GM18873 (cell line): ENCODE results near the gene PI4K2A.
A peak's percentile ranks its signal among the peaks of the same experiment; 100 is the strongest.

Experiments
- ATAC-seq: cut with Tn5 transposase; IDR thresholded peaks from one replicate; pipeline ENCODE4 v1.9.1; 2021; ENCODE audit warnings: mild to moderate bottlenecking, moderate library complexity, moderate number of reproducible peaks; ENCODE audit not compliant: unreplicated experiment, low FRiP score

PI4K2A gene

GRCh38 chr10:97640174-97640867, at the start of gene PI4K2A:
Gene PI4K2A, plus strand, starts transcription at chr10:97640671. Its CDS starts 72 bp downstream, at chr10:97640743.
- ATAC-seq, result peak; percentile 96

DNA sequence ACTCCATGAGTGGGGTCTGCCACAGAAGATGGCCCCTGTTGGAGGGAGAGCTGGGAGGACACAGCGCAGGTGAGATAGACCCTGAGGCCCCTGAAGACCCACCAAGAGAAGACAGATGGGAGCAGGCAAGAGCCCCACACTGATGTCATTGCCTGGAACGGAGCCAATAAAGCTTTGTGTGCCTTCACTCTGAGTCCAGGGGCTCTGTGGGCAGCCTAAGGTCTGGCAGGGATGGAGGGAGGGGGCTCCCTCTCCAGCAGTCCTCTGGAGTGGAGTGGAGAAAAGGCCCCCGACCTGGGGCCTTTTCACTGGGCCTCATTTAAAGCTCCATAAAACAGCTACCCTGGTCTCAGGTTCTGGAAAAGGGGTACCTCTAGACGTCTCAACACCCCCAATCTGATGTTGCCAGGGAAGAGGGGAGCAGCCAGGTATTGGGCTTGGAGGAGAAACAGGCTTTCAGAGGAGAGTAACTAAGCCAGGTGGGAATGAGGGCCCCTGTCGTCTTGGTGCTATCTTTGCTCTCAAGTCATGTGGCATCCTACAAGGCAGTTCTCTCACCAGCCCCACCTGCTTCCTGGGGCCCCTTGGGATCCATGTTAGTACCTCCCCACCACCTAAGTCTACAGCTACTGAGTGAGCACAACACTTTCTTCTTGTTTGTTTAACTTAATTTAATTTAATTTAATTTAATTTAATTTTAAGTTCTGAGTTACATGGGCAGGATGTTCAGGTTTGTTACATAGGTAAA, 49.5 kb upstream of the PI4K2A start:
- ATAC-seq, result no peak

GRCh38 chr10:97593421-97593820, 47.0 kb upstream of the PI4K2A start:
- no peak for ATAC-seq

- no peak for ATAC-seq
These were observed 44.1 kb upstream of the PI4K2A start for GRCh38 chr10:97596101-97597082.

DNA sequence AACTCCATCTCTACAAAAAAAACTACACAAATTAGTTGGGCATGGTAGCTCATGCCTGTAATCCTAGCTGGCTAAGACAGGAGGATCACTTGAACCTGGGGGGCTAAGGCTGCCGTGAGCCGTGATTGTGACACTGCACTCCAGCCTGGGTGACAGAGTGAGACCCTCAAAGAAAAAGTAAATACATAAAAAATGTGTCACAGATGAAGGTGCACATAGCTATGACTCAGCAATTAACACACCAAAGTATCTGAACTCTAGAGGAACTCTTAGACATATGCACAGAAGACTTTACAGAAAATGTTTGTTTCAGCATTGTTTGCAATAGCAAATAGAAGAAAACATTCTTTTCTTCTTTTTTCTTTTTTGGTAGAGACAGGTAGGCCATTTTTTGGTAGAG, 42.7 kb upstream of the PI4K2A start:
- ATAC-seq, result no peak

- ATAC-seq, result no peak
These were observed 41.8 kb upstream of the PI4K2A start for GRCh38 chr10:97598407-97599271.

- ATAC-seq, result no peak
These were observed 41.2 kb upstream of the PI4K2A start for GRCh38 chr10:97599272-97599619.

DNA sequence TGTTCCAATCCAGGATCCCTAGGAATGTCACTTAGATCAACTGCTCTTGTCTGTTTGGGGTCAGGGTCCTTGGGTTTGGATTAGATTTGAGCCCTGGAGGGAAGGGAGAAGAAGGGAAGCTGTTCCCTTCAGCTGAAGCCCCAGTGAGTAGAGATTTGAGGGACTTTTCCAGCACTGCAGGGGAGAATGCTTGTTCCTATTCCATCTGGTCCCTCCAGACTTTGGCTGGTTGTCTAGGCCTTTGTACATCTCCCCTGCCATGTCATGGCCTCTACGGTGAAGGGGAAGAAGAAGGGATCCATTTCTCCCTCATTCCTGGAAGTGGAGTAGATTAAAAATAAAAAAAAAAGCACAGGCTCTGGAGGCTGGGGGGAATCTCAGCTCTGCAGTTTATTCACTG, 39.9 kb upstream of the PI4K2A start:
- no peak for ATAC-seq

GRCh38 chr10:97601268-97602215, 38.9 kb upstream of the PI4K2A start:
- no peak for ATAC-seq

DNA sequence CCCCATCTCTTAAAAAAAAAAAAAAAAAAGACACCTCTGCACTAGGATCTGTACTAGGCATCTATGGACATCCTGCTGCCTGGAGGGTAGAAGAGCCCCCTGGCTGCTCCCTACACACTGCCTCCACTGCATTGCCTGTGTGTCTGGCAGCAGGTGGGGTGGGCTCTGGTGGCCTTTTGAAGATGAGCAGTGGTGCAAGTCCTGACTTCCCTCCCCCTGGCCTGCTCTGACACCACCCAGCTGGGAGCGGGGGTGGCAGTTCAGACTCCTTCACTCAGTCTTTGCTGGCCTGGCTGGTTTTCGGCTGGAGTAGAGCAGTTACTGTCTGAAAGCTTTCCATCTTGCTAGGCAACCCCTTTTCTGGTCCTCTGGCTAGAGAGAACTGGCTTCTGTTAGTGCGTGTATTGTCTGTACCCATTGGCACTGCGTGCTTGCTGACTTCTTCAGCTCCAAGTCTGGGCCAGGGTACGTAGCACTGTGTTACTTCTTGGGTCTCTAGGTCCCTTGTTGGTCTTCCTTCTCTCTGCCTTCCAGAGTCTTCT, 33.3 kb upstream of the PI4K2A start:
- ATAC-seq, result no peak

DNA sequence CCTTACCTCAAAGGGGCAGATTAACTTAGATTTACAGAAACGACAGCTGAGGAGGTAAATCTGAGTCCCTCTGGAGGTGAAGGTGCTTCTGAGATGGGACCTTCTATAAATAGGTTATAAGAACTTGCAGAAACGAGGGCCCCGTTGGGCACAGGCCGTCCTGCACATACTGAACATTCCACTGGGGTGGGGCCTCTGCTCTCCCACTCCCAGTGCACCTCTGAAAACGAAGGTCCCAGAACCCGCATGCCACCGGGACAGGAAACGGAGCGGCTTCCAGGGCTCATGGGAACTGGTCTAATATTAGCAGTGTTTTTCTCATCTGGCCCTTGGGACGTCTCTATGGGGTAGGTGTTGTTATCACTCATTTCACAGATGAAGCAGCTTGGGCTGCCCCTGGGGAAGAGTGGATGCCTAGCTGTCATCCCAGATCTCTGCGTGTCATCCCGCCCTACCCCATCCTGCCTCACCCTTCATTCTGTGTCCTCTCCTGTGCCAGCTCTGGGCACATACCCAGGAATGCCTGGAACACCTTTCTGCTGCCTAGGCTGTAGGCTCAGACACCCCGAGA, 31.4 kb upstream of the PI4K2A start:
- no peak for ATAC-seq

DNA sequence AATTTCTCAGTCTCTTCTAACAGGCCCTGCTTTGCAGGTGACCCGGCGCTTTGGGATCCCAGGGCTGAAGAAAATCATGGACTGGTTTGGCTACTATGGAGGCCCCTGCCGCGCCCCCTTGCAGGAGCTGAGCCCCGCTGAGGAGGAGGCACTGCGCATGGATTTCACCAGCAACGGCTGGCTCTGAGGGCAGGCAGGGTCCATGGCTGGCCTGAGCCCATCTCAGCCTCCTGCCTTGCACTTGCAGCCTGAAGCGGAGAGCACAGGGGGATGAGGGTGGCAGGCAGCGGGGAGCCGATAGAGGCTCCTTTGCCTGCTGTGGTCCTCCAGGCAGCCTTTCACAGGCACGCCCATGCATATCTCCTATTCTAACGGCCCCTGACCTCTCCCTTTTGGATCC, 29.0 kb upstream of the PI4K2A start:
- ATAC-seq, result no peak

- no peak for ATAC-seq
These were observed 28.1 kb upstream of the PI4K2A start for GRCh38 chr10:97612386-97612785.

DNA sequence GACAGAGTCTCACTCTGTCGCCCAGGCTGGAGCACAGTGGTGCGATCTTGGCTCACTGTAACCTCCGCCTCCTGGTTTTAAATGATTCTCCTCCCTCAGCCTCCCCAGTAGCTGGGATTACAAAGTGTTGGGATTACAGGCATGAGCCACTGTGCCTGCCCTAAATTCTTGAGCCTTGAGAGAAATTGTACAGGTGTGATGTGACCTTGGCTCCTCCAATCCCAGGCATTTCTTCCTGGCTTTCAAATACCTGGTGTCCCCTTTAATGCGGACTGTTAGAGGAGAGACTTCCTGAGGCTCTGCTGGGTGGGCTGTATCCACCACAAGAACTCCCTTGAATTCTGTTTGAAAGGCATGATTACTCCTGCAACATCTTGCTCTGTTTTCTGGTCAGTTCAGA, 22.2 kb upstream of the PI4K2A start:
- ATAC-seq, result no peak

DNA sequence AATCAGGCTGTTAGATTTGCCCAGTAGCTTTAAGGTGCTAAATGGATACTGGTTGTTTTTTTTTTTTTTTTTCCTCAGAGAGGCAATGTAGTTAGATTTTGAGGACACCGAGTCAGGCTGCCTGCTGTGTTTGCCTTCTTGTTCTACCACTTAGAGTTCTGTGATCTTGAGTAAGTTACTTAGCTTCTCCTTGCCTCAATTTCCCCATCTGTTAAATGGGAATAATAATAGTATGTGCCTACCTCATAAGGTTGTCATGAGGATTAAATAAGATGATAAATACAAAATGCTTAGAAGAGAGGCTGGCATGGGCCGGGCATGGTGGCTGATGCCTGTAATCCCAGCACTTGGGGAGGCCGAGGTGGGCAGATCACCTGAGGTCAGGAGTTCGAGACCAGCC, 21.7 kb upstream of the PI4K2A start:
- ATAC-seq, result no peak

DNA sequence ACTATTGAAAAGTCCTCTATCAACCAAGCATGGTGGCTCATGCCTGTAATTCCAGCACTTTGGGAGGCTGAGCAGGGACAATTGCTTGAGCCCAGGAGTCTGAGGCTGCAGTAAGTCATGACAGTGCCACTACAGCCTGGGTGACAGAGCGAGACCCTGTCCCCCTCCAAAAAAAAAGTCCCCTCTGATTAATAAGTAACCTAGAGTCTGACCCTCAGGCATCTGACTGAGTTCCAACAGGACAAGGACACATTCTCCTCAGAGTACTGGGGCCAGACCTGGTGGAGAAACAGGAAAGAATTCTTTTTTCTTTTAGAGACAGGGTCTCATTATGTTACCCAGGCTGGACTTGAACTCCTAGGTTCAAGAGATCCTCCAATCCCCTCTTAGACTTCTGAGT, 17.2 kb upstream of the PI4K2A start:
- ATAC-seq, result no peak

DNA sequence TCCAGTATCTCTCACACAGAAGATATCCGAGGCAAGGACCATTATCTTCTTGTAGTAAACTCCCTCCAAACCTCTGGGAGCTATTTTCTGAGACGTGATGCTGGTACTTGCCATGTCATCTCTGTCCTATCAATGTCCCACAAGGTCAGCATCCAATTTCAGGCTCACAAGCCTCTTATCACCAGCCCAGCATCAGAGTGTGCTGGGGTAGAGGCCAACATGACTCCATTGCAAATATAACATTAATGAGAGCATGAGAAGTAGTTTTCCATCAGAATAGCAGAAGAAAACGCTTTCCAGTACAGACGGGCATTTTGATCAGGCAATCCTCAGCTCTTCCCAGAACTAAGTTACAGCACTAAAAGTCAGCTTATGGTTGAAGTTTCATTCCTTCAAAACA, 12.7 kb upstream of the PI4K2A start:
- no peak for ATAC-seq

- ATAC-seq, result no peak
These were observed 12.2 kb upstream of the PI4K2A start for GRCh38 chr10:97628228-97628627.
